Thyroid gland (tissue), 4 donors: ENCODE measurements around the gene WFIKKN2. TPM values are rescaled to one million over a fixed set of nuclear protein-coding genes. Genes with fewer than 3 reads are reported as not detected.
A peak's percentile ranks its signal among the peaks of the same experiment; 100 is the strongest.
"Not testable (repeated sequence)": the region's sequence is repeated elsewhere in the genome, so short reads cannot be mapped to it uniquely, and the experiment has no call there.

Experiments
- DNase-seq, 2 donors: peaks; one replicate each; pipeline ENCODE4 v3.0.0-alpha.2; 2019
- H3K27ac ChIP-seq, 3 donors: fragments of 200-600 bp; sonication (generic); 1 replicate in 2 of 3; 2 replicates in 1 of 3; pipeline ENCODE4 v1.5.1; 2016 to 2019; ENCODE audit warnings: mild to moderate bottlenecking in 1 of 3, moderate library complexity in 1 of 3
- H3K27me3 ChIP-seq: fragments of 200-600 bp; sonication (generic); one replicate; pipeline ENCODE4 v1.5.1; 2019
- H3K36me3 ChIP-seq, 2 donors: fragments of 200-600 bp; sonication (generic); one replicate each; pipeline ENCODE4 v1.5.1; 2016 to 2019
- H3K4me1 ChIP-seq, 2 donors: fragments of 200-600 bp; sonication (generic); one replicate each; pipeline ENCODE4 v1.5.1; 2017 to 2019
- H3K4me3 ChIP-seq, 3 donors: fragments of 200-600 bp; sonication (generic); replicated peaks in 1 of 3; 1 replicate in 2 of 3; 2 replicates in 1 of 3; pipeline ENCODE4 v1.5.1; 2016; ENCODE audit warnings: mild to moderate bottlenecking in 1 of 3
- H3K9me3 ChIP-seq: fragments of 200-600 bp; sonication (generic); one replicate; pipeline ENCODE4 v1.5.1; 2017
- POLR2A ChIP-seq, 2 donors: fragments of 450-650 bp; IDR thresholded peaks; one replicate each; pipeline ENCODE4 v1.6.1; 2017; ENCODE audit warnings: antibody characterized with exemption in 2 of 2, mild to moderate bottlenecking in 2 of 2, moderate library complexity in 1 of 2
- WGBS, 2 donors: methylation state at CpG; one replicate each; pipeline ENCODE4 v1.1.5; 2017; 5-methylcytosine and 5-hydroxymethylcytosine counted together
- intact Hi-C: fragments of 100-400 bp; cut with DNase I; formaldehyde crosslinking; loops from one replicate; pipeline ENCODE4 v1.15.1; 2023
- total RNA-seq, 4 donors: library from RNA; depleted of rRNA; stranded (reverse); fragments of >200 nt; gene quantifications; one replicate each; pipeline ENCODE4 v1.2.3, GENCODE V29; 2016
- TF ChIP-seq, protein P1 (sequence below), 6 experiments: fragments of 200-600 bp in 3 of 6; fragments of 450-650 bp in 3 of 6; sonication (generic) in 3 of 6; IDR thresholded peaks; one replicate each; pipeline ENCODE4 v1.5.1; 2016 to 2019; ENCODE audit warnings: antibody characterized with exemption in 6 of 6, mild to moderate bottlenecking in 2 of 6, inconsistent platforms in 1 of 6, moderate library complexity in 1 of 6

Gene WFIKKN2
- total RNA-seq, 4 donors from 2014 or later, result 0.11 TPM; not detected in 3

DNA sequence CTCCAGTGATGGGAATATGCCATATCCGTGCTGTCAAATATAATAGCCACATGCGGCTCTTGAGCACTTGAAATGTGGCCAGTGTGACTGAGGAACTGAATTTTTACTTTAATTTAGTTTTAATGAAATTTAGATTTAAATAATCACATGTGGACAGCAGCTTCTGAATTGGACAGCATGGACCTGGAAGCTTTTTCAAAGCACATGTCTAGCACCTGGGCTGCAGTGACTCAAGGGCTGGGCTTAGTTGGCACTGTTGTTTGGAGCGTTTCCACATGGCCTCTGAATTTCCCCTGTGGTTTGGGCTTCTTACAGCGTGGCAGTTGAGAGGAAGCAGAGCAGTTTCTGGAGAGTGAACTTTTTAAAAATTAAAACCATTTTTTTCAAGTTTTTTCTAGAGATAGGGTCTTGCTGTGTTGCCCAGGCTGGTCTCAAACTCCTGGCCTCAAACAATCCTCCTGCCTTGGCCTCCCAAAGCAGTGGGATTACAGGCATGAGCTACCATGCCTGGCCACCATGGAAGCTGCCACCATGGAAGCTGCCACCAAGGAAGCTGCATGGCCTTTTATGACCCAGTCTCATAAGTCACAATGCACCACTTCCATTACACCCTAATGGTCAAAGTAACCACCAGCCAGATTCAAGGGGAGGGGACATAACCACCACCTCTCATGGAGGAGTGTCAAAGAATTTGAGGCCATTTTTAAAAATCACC, 37.5 kb downstream of the WFIKKN2 start:
- peak; percentile 36 to 45 for DNase-seq
- WGBS, 2 donors, result 46 to 56% methylated on average over 4 of the region's 4 CpGs
- Histone ChIP-seq H3K9me3 (no peaks in the 10 kb centered on the region), H3K4me3 (no peak overlapping the region), H3K27me3 (no peaks in the 10 kb centered on the region), H3K4me1 (peaks cover 16 to 27% of the 10 kb centered on the region in 2 donors), H3K27ac (no peak overlapping the region), H3K36me3 (no peaks in the 10 kb centered on the region)
- intact Hi-C loops, result no loop called here
- TF ChIP-seq, protein P1, sequence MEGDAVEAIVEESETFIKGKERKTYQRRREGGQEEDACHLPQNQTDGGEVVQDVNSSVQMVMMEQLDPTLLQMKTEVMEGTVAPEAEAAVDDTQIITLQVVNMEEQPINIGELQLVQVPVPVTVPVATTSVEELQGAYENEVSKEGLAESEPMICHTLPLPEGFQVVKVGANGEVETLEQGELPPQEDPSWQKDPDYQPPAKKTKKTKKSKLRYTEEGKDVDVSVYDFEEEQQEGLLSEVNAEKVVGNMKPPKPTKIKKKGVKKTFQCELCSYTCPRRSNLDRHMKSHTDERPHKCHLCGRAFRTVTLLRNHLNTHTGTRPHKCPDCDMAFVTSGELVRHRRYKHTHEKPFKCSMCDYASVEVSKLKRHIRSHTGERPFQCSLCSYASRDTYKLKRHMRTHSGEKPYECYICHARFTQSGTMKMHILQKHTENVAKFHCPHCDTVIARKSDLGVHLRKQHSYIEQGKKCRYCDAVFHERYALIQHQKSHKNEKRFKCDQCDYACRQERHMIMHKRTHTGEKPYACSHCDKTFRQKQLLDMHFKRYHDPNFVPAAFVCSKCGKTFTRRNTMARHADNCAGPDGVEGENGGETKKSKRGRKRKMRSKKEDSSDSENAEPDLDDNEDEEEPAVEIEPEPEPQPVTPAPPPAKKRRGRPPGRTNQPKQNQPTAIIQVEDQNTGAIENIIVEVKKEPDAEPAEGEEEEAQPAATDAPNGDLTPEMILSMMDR (IDR thresholded peaks at IDR 0.05), result no peak
- no peak for TF ChIP-seq POLR2A (IDR thresholded peaks at IDR 0.05)

DNA sequence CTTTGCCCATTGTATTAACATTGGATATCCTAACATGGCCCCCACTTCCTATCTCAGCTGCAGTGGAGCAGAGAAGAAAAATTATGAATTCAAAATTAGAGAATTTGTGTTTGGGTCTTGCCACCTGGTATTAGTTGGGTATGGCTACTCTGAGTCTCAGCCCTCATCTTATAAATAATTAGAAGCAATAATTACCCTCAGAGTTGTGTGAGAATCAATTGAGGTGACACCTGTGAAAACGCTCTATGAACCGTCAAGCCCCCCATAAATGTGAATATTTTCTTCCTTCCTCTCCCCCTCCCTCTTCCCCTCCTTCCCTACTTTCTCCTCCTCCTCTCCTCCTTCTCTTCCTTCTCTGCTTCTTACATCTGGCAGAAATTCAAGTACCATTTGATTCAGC, 39.7 kb downstream of the WFIKKN2 start:
- Histone ChIP-seq H3K27ac (peak overlapping the region; percentile 8 to 66 (median 58)), H3K4me1 (peaks cover 21 to 33% of the 10 kb centered on the region in 2 donors), H3K36me3 (no peaks in the 10 kb centered on the region), H3K4me3 (no peak overlapping the region), H3K9me3 (no peaks in the 10 kb centered on the region), H3K27me3 (no peaks in the 10 kb centered on the region)
- 72 to 78% methylated on average over 2 of the region's 2 CpGs for WGBS, 2 donors
- no peak for DNase-seq
- TF ChIP-seq, protein P1 (IDR thresholded peaks at IDR 0.05), result no peak
- TF ChIP-seq POLR2A (IDR thresholded peaks at IDR 0.05), result no peak
- intact Hi-C loops, result no loop called here

DNA sequence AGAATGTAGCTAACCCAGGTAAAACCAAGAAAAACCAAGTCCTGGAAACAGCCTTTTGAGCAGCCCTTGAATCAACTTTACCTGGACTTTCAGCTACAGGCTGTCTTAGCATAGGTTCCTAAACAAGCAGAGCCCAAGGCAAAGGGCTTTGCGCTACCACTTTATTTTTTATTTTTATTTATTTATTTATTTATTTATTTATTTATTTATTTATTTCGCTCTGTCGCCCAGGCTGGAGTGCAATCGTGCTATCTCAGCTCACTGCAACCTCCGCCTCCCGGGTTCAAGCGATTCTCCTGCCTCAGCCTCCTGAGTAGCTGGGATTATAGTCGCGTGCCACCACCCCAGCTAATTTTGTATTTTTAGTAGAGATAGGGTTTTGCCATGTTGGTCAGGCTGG, 41.7 kb downstream of the WFIKKN2 start:
- not testable (repeated sequence) for DNase-seq

DNA sequence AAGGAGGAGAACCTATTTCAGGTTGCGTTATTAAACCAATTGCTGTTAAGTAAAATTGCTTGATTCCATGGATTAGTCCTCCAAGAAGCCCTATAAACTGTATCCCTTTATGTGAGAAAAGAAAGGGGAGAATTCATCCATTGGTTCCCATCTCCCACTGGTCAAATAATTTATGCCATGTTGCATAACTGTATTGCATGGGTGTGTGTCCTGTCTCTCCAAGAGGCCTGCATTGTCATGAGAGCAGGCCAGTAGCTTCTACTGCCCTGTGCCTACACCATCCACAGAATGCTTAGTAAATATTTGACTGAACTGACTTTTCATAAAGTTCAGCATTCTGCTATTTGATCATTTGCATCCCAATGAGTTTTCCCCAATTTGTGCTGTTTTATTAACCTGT, 42.5 kb downstream of the WFIKKN2 start:
- TF ChIP-seq, protein P1 (IDR thresholded peaks at IDR 0.05), result no peak
- TF ChIP-seq POLR2A (IDR thresholded peaks at IDR 0.05), result no peak
- intact Hi-C loops, result no loop called here
- peak overlapping the region in 1 of 3 donors; percentile 90 for H3K27ac ChIP-seq
- H3K36me3 ChIP-seq, result no peaks in the 10 kb centered on the region
- no peak for DNase-seq
- H3K27me3 ChIP-seq, result no peaks in the 10 kb centered on the region
- H3K4me3 ChIP-seq, result no peak overlapping the region
- WGBS, 2 donors, result 100% methylated on average over 1 of the region's 1 CpG
- H3K4me1 ChIP-seq, result peaks cover 17 to 27% of the 10 kb centered on the region in 2 donors
- H3K9me3 ChIP-seq, result no peaks in the 10 kb centered on the region

More for the DNA sequence above, 41.7 kb downstream of the WFIKKN2 start:
- H3K36me3 ChIP-seq, intact Hi-C loops, H3K27ac ChIP-seq, H3K4me3 ChIP-seq, H3K9me3 ChIP-seq, H3K27me3 ChIP-seq: not testable (repeated sequence)
- WGBS, 2 donors, result 96 to 97% methylated on average over 9 of the region's 9 CpGs
- H3K4me1 ChIP-seq, result peaks cover 21 to 33% of the 10 kb centered on the region in 2 donors

DNA sequence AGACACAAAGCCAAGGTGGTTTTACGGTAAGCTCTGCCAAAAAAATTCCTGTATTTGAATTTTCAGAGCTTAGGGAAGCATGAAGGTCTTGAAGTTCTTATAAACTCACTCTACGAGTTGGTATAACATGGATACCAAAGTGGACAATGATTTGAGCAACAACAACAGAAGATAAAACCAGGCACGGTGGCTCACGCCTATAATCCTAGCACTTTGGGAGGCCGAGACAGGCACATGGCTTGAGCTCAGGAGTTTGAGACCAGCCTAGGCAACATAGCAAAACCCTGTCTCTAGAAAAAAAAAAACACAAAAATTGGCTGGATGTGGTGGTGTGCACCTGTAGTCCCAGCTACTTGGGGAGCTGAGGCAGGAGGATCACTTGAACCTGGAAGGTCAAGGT, 43.7 kb downstream of the WFIKKN2 start:
- H3K4me1 ChIP-seq, result peaks cover 16 to 28% of the 10 kb centered on the region in 2 donors
- TF ChIP-seq POLR2A (IDR thresholded peaks at IDR 0.05), result no peak
- TF ChIP-seq, protein P1 (IDR thresholded peaks at IDR 0.05), result no peak
- no peak overlapping the region for H3K4me3 ChIP-seq
- H3K36me3 ChIP-seq, result no peaks in the 10 kb centered on the region
- H3K27ac ChIP-seq, result peak overlapping the region; percentile 52 to 90 (median 77)
- H3K9me3 ChIP-seq, result no peaks in the 10 kb centered on the region
- H3K27me3 ChIP-seq, result no peaks in the 10 kb centered on the region
- intact Hi-C loops, result no loop called here
- peak; percentile 63 to 67 for DNase-seq
- WGBS, 2 donors, result 34 to 43% methylated on average over 5 of the region's 5 CpGs
